ENCODE data around the gene ELOVL5.

DNA sequence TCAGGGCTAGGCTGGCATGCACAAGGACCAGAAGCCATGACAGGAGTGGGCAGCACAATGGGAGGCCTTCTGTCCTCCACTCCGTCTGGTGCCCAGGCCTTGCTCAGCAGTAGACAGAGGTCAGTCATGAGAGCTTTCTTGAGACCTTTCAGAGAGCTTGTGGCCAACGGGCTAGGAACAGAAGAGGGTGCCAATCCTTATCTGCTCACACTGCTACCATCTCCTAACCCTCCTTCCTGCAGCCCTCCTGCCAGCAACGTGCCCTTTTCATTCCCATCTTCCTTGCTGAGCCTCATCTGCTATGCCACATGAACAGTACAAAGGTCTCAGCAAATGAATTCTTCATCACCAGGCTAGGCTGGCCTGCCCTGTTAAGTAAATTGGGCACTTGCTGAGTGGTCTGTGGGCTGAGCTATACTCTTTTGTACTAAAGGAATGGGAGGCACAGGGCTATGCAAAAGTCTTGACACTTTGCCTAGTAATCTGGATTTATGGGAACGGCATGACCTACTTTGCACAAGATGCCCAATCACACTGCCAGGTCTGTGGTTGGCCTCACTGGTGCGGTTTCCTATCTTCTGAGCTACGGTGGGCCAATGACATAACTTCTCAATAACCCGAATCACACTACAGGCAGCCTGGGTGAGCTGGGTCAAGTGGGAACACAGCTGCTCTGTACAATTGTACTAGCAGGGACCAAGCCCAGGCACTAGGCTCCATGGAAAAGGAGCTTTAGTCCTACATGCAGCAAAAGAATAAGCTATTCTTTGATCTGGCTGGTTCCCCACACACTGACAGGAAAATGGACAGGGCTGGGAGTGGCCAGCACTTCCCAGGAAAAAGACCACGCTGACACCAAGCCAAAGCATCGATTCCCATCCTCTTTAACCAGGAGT lies 47.8 kb downstream of the ELOVL5 start:
- no peak for TF ChIP-seq POLR2AphosphoS5 (IDR thresholded peaks at IDR 0.05; ENCODE audit: low read depth, low read length)
- no peak for TF ChIP-seq REST (IDR thresholded peaks at IDR 0.05; ENCODE audit: insufficient read depth in 1 of 2, low read depth in 2 of 2, low read length in 2 of 2)
- no peak for TF ChIP-seq SIN3A (IDR thresholded peaks at IDR 0.05; ENCODE audit: borderline replicate concordance, insufficient read depth, low read length)
- no peak for TF ChIP-seq TAF1 (IDR thresholded peaks at IDR 0.05; ENCODE audit: borderline replicate concordance, insufficient read depth, low read length)
